GM20000 (cell line): Measurements from ENCODE around the gene MAP1S.
"Not testable (repeated sequence)": the region's sequence is repeated elsewhere in the genome, so short reads cannot be mapped to it uniquely, and the experiment has no call there.

Experiments used
- DNase-seq: peaks from one replicate; pipeline ENCODE4 v3.0.0; 2012; ENCODE audit warnings: low spot score
- CTCF ChIP-seq: IDR thresholded peaks from 2 replicates; pipeline ENCODE4 v1.5.1; 2012; ENCODE audit warnings: mild to moderate bottlenecking, control low read depth; ENCODE audit errors: extremely low read depth, missing control alignments

MAP1S gene

GRCh38 chr19:17767559-17767958 lies 48.3 kb downstream of the MAP1S start:
- no peak for DNase-seq

GRCh38 chr19:17770613-17771012 lies 51.3 kb downstream of the MAP1S start:
- no peak for TF ChIP-seq CTCF
- no peak for DNase-seq

More at GRCh38 chr19:17767559-17767958, 48.3 kb downstream of the MAP1S start:
- TF ChIP-seq CTCF = no peak

- no peak for DNase-seq
- TF ChIP-seq CTCF = no peak
Measured at GRCh38 chr19:17772172-17772571, 52.9 kb downstream of the MAP1S start.

- TF ChIP-seq CTCF = peak; percentile 35
- DNase-seq = no peak
Measured at GRCh38 chr19:17775245-17775927, 56.1 kb downstream of the MAP1S start.

- peak; percentile 94 for DNase-seq
- no peak for TF ChIP-seq CTCF
Measured at GRCh38 chr19:17775991-17776803, 56.9 kb downstream of the MAP1S start.

- not testable (repeated sequence) for DNase-seq
Measured at GRCh38 chr19:17777840-17778239, 58.6 kb downstream of the MAP1S start.

GRCh38 chr19:17778251-17778967 lies 59.1 kb downstream of the MAP1S start:
- no peak for TF ChIP-seq CTCF
- peak; percentile 74 for DNase-seq
